Measurements from ENCODE around the gene ORC1. TPM values are rescaled to one million over a fixed set of nuclear protein-coding genes. Genes with fewer than 3 reads are reported as not detected.

ORC1 gene
- polyA plus RNA-seq, 1 donor from 2014 or later: 0.15 TPM

DNA sequence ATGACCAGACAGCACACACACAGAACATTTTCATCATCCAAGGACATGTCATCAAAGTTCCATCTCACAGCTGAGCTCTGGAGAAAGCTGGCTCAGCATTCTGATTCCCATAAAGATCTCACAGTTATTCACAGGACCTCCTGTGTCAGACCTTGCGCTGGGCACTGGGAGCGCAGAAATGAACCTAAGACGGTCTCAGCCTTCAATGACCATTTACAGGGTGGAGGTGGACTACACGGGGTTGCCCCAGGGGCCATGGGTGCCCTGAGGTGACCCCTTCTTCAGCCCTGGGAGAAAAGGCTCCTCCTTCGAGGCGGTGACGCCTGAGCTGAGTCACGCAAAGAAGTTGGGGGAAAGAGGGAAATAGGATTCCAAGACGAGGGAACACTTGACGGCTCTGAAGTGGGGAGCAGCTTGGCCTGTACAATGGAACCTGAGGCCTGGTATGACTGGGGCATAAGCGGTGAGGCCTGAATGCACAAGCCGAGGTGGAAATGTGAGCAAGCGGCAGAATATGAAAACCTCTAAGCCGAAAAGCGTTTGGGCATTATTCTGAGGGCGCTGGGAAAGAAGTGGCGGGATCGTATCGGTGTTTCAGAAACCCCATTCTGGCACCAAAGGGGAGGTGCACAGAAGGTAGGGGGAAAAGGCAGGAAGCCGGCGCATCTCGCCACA lies 39.0 kb downstream of the ORC1 start:
- Mint-ChIP-seq H3K27me3 (no peaks in the 10 kb centered on the region), H3K27ac (peak overlapping the region; percentile 93 to 98 (median 96)), H3K9me3 (no peaks in the 10 kb centered on the region), H3K4me3 (peak overlapping the region; percentile 91 to 98 (median 97)), H3K36me3 (peaks cover 4% of the 10 kb centered on the region), H3K4me1 (peaks cover 26 to 29% (median 28%) of the 10 kb centered on the region in 3 donors)

GRCh38 chr1:52364235-52364839 lies 39.9 kb downstream of the ORC1 start:
- Mint-ChIP-seq H3K36me3 (peaks cover 7% of the 10 kb centered on the region), H3K9me3 (no peaks in the 10 kb centered on the region), H3K27me3 (no peaks in the 10 kb centered on the region), H3K4me1 (peaks cover 26 to 28% (median 27%) of the 10 kb centered on the region in 3 donors), H3K4me3 (peak overlapping the region; percentile 75 to 98 (median 94)), H3K27ac (peak overlapping the region in 2 of 3 donors; percentile 86 to 96)

DNA sequence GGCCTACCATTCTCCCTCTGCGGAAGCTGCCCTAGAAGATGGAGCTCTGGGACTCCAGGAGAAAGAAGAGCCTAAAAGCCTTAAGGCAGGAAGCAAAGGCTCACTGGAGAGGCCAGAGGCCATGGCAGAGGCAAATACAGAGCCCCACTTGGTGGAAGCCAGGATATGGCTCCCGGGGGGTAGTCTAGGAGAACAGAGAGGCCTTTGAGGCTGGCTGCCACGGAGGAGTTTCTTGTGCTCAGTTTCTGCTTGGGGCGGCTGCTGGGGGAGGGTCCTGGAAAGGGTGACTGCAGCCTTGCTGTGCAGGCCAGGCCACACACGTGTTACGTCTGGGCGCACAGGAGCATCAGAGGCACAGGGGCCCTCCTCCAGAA lies 43.6 kb downstream of the ORC1 start:
- Mint-ChIP-seq H3K27ac (no peak overlapping the region), H3K9me3 (no peaks in the 10 kb centered on the region), H3K4me3 (no peak overlapping the region), H3K4me1 (peaks cover 13 to 19% (median 15%) of the 10 kb centered on the region in 3 donors), H3K36me3 (peaks cover 9% of the 10 kb centered on the region), H3K27me3 (no peaks in the 10 kb centered on the region)

DNA sequence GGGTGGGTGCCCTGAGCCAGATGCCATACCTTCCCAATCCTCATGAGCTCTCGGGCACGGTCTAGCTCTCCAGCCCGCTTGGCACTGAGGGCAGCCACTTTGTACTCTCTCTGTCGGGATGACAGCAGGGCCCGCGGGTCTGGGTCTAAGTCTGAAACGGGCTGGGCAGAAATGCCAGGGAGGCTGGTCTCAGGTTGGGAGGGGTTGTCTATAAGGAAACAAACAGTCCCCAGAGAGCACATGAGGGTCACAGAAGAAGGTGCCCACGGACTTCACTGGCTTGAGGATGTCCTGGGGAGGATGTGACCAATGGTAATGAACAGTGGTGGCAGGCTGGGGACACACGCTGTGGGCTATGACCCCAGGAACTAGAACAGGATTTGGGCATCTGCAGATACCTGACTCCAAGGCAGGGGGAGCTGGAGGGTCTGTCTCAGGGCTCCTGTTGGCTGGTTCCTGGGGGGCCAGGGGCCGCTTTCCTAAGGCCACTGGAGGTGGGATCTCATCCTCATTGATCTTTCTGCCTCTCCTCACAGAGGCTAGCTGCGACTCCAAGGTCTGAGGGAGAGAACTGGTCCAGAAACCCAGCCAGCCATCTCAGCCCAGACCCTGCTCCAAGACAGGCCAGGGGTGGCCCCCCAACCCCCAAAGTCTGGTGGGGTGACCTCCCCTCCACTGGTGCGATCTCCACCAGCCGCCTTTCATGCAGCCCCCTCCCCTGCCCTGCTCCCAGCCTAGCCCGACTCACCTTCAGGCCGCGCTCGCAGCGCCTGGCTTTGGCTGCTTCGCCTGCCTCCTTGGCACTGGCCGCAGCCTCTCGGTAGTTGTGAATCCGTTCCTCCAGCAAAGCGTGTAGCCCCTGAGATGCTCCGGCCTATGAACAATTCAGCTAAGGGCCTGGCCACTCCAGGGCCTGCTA lies 44.3 kb downstream of the ORC1 start:
- no peaks in the 10 kb centered on the region for H3K27me3 Mint-ChIP-seq
- no peak overlapping the region for H3K4me3 Mint-ChIP-seq
- H3K9me3 Mint-ChIP-seq: no peaks in the 10 kb centered on the region
- H3K27ac Mint-ChIP-seq: no peak overlapping the region
- H3K4me1 Mint-ChIP-seq: peaks cover 6 to 15% (median 8%) of the 10 kb centered on the region in 3 donors
- peaks cover 9% of the 10 kb centered on the region for H3K36me3 Mint-ChIP-seq

GRCh38 chr1:52358851-52359497 lies 45.2 kb downstream of the ORC1 start:
- H3K4me1 Mint-ChIP-seq: peaks cover 1 to 8% (median 2%) of the 10 kb centered on the region in 3 donors
- H3K9me3 Mint-ChIP-seq: no peaks in the 10 kb centered on the region
- H3K27me3 Mint-ChIP-seq: no peaks in the 10 kb centered on the region
- no peak overlapping the region for H3K27ac Mint-ChIP-seq
- H3K4me3 Mint-ChIP-seq: no peak overlapping the region
- H3K36me3 Mint-ChIP-seq: peaks cover 9% of the 10 kb centered on the region

- no peak overlapping the region for H3K27ac Mint-ChIP-seq
- no peaks in the 10 kb centered on the region for H3K9me3 Mint-ChIP-seq
- peaks cover 0 to 5% (median 0%) of the 10 kb centered on the region in 3 donors for H3K4me1 Mint-ChIP-seq
- H3K27me3 Mint-ChIP-seq: no peaks in the 10 kb centered on the region
- no peak overlapping the region for H3K4me3 Mint-ChIP-seq
- H3K36me3 Mint-ChIP-seq: peaks cover 9% of the 10 kb centered on the region
These were observed 46.8 kb downstream of the ORC1 start for GRCh38 chr1:52357397-52357796.

GRCh38 chr1:52356818-52357355 lies 47.3 kb downstream of the ORC1 start:
- Mint-ChIP-seq H3K27me3 (no peaks in the 10 kb centered on the region), H3K27ac (no peak overlapping the region), H3K9me3 (no peaks in the 10 kb centered on the region), H3K4me1 (peaks cover 0 to 4% (median 0%) of the 10 kb centered on the region in 3 donors), H3K36me3 (peaks cover 9% of the 10 kb centered on the region), H3K4me3 (no peak overlapping the region)

GRCh38 chr1:52355847-52356505 lies 48.2 kb downstream of the ORC1 start:
- Mint-ChIP-seq H3K27ac (no peak overlapping the region), H3K36me3 (peaks cover 5% of the 10 kb centered on the region), H3K4me1 (peaks cover 0 to 1% (median 0%) of the 10 kb centered on the region in 3 donors), H3K4me3 (no peak overlapping the region), H3K27me3 (no peaks in the 10 kb centered on the region), H3K9me3 (no peaks in the 10 kb centered on the region)

DNA sequence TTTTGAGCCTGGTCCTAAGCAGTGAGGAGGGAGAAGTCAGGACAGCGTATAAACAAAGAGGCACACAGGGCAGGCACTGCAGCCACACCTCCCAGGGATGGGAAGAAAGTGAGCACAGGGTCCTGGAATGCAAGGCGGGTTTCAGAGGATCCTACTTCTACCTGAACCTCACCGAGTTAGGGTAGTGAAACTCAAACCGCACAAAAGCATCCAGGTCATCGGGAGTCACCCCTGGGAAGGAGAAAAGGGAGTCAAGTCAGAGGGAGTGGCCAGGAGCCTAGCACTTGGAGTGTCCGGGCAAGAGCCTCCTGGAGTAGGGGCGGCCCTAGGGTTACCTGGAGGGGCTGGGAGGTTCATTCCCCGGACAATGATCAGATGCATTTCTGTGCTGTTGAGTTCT lies 48.8 kb downstream of the ORC1 start:
- no peaks in the 10 kb centered on the region for H3K27me3 Mint-ChIP-seq
- H3K27ac Mint-ChIP-seq: no peak overlapping the region
- H3K36me3 Mint-ChIP-seq: peaks cover 5% of the 10 kb centered on the region
- H3K4me1 Mint-ChIP-seq: peaks cover 0 to 1% (median 0%) of the 10 kb centered on the region in 3 donors
- no peaks in the 10 kb centered on the region for H3K9me3 Mint-ChIP-seq
- H3K4me3 Mint-ChIP-seq: no peak overlapping the region

GRCh38 chr1:52352690-52353089 lies 51.5 kb downstream of the ORC1 start:
- Mint-ChIP-seq H3K27me3 (no peaks in the 10 kb centered on the region), H3K4me3 (no peak overlapping the region), H3K4me1 (peaks cover 0 to 1% (median 1%) of the 10 kb centered on the region in 3 donors), H3K36me3 (no peaks in the 10 kb centered on the region), H3K9me3 (no peaks in the 10 kb centered on the region), H3K27ac (no peak overlapping the region)

GRCh38 chr1:52348704-52349300 lies 55.4 kb downstream of the ORC1 start:
- H3K9me3 Mint-ChIP-seq: no peaks in the 10 kb centered on the region
- no peak overlapping the region for H3K27ac Mint-ChIP-seq
- no peaks in the 10 kb centered on the region for H3K27me3 Mint-ChIP-seq
- H3K4me3 Mint-ChIP-seq: no peak overlapping the region
- no peaks in the 10 kb centered on the region for H3K36me3 Mint-ChIP-seq
- H3K4me1 Mint-ChIP-seq: peaks cover 0 to 2% (median 0%) of the 10 kb centered on the region in 3 donors

DNA sequence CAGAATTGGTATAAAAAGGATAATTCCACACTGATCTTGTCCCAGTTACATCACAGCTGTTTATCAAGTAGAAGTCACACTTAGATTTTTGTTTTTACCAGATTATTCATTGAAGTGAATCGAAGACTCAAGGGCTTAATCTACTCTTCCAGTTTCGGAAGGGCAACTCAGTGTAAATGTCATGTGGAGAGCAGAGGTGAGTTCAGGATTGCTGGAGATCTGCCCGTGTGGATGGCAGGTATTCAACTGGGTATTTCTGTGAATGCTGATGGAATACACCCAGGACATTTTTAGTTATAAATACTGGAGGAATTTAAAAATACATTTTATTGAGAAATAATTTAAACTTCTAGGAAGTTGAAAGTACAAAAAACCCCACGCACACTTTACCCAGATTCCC lies 57.6 kb downstream of the ORC1 start:
- Mint-ChIP-seq H3K36me3 (no peaks in the 10 kb centered on the region), H3K4me3 (no peak overlapping the region), H3K4me1 (peaks cover 0 to 2% (median 0%) of the 10 kb centered on the region in 3 donors), H3K27ac (no peak overlapping the region), H3K27me3 (no peaks in the 10 kb centered on the region), H3K9me3 (no peaks in the 10 kb centered on the region)

DNA sequence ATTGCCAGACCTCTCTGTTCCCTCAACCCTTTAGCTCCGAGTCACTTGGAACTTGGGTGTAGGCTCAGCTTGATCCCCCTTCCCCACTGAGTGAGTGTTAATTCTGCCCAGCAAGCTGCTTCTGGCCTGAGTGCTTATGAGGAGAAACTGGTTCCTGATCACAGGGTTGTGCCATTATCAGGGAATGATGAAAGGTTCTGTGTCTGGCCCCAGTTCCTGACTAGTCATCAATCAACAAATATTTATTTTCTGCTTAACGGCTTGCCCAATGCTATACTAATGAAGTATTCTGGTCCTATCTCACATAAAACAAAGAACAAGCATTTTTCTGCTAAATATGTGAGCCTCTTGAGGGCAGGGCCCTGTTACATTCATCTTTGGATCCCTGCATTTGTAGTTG lies 59.0 kb downstream of the ORC1 start:
- no peaks in the 10 kb centered on the region for H3K9me3 Mint-ChIP-seq
- H3K4me1 Mint-ChIP-seq: peaks cover 0 to 2% (median 0%) of the 10 kb centered on the region in 3 donors
- no peak overlapping the region for H3K27ac Mint-ChIP-seq
- no peak overlapping the region for H3K4me3 Mint-ChIP-seq
- H3K36me3 Mint-ChIP-seq: no peaks in the 10 kb centered on the region
- no peaks in the 10 kb centered on the region for H3K27me3 Mint-ChIP-seq

DNA sequence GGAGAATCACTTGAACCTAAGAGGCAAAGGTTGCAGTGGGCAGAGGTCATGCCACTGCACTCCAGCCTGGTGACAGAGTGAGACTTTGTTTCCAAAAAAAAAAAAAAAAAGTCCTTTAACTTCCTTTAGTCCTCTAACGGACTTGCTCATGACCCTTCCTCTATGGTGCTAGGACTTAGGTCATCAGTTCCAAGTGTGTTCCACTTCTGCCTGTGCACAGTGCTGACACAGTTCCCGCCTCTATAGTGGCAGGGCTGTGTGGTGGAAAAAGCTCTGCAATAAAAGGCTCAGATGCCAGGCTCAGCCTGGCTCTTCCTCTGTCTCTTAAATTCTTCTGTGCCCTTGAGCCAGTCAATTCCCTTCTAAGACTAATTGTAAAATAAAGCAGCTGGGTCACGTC lies 60.2 kb downstream of the ORC1 start:
- Mint-ChIP-seq H3K36me3 (no peaks in the 10 kb centered on the region), H3K4me1 (peaks cover 0 to 2% (median 0%) of the 10 kb centered on the region in 3 donors), H3K27ac (no peak overlapping the region), H3K9me3 (no peaks in the 10 kb centered on the region), H3K4me3 (no peak overlapping the region), H3K27me3 (no peaks in the 10 kb centered on the region)

All from IgD-negative memory B cell (primary cell).